Amniotic epithelial cell (primary cell): ENCODE data around the gene FABP2.
"Not testable (repeated sequence)": the region's sequence is repeated elsewhere in the genome, so short reads cannot be mapped to it uniquely, and the experiment has no call there.

Experiments used
- DNase-seq: peaks from one replicate; pipeline ENCODE4 v3.0.0-alpha.2; 2010; ENCODE audit warnings: low read depth

FABP2 gene

DNA sequence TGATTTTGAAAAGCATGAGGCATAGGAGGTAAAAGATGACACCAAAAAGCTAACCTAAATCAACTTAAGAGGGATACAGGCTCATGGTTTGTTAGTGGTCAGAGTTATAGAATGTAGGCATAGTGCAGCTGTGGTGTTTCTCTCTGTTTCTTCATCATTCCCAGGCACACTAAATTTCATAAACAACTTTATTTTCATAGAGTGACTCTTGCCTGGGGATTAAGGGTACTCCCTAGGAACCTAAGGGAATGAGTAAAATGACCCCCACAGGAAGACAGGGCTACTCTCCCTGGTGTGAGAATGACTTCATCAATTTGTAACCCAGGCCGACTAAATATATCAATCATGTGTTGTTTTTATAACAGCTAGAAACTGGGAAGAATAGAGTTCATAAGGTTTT lies 11.1 kb downstream of the FABP2 start:
- peak; percentile 43 for DNase-seq

DNA sequence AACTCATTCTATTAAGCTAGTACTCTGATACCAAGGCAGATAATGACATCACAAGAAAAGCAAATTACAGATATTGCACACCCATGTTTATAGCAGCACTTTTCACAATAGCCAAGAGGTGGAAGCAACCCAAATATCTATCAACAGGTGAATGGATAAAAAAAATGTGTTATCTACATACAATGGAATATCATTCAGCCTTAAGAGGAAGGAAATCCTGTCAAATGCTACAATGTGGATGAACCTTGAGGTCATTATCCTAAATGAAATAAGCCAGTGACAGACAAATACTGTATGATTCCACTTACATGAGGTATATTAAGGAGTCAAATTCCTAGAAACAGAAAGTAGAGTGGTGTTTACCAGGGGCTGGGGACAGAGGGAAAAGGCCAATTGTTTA lies 14.3 kb downstream of the FABP2 start:
- no peak for DNase-seq

DNA sequence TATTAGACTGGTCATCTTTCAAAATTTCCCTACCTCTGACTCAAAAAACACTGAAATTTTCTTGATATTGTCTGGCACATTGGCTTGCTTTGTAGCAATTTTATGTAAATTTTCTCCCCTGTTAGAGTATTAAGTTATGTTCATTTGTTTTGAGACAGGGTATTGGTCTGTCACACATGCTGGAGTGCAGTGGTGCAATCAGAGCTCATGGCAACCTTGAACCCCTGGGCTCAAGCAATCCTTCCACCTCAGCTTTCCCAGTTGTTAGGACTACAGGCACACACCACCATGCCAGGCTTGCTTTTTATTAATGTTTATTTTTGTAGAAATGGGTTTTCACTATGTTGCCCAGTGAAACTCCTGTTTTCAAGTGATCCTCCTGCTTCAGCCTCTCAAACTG lies 17.5 kb downstream of the FABP2 start:
- no peak for DNase-seq

DNA sequence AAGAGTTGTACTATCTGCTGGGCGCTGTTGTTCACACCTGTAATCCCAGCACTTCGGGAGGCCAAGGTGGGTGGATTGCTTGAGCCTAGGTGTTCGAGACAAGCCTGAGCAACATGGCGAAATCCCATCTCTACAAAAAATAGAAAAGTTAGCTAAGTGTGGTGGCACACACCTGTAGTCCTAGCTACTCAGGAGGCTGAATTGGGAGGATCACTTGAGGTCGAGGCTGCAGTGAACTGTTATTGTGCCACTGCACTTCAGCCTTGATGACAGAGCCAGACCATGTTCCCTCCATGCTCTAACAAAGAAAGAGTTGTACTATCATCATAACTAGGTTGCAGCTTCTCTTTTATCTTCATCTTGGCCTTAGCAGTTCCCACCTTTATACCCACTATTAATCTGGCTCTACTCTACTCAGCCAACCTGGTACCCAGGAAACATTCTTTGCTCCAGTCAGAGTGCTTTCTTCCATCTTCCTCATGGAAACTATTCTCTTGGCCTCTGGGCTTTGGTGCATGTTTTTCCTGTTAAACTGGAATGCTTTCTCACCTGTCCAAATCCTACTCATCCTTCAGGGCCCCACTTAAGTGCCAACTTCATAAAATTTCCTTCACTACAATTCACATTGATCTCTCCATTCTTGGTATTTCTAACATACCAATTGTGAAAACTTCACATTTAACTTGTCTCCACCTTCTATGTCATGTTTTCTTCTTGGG lies 18.2 kb downstream of the FABP2 start:
- DNase-seq: no peak

DNA sequence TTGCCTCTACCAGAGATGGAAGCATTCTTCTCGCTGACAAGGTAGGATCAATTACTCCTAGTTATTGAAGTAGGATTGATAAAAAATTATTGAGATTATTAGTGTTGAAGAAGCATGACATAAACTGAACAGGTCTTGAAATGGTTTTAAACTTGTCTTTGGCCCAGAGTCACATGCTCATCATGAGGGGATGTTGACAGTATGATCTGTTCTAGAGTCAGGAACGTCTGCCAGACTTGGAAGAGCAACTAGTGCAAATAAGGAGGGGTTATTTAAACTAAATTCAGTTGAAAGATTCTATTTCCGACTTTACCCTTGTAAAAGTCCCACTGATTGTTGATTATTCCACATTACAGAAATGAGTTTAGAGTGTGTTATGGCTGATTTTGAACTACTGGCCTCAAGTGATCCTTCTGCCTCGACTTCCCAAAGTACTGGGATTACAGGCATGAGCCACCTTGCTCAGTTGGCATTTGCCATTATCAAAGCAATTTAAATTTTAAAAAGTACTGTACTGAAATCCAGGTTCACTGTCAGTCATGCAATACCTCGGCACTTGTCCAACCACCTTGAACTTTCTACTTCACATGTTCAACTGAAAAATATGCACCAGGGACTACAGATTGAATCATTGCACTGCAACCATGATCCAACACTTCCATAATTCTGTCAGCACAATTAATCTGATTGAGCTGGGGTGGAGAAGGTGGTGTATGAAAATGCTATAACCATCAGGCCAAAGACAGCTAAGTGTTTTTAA lies 19.7 kb downstream of the FABP2 start:
- no peak for DNase-seq

- DNase-seq: peak; percentile 91
Measured at GRCh38 chr4:119300101-119300978, 21.6 kb downstream of the FABP2 start.

DNA sequence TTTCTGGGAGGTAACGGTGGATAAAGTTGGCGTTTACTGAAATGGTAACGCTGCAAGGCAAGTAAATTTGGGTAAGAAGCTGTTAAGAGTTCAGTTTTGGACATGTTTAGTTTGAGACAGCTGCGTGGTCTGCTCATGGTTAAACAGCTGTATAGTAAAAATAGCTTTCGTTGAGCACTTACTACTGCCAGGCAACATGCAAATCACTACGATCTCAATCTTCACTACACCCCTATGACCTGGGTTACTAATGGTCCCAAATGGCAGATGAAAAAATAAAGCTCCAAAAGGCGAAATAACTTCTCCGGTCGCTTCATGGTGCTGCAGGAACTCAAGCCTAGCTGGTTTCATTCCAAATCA lies 22.2 kb downstream of the FABP2 start:
- no peak for DNase-seq

- DNase-seq: peak; percentile 32
Measured at GRCh38 chr4:119299260-119299671, 22.7 kb downstream of the FABP2 start.

DNA sequence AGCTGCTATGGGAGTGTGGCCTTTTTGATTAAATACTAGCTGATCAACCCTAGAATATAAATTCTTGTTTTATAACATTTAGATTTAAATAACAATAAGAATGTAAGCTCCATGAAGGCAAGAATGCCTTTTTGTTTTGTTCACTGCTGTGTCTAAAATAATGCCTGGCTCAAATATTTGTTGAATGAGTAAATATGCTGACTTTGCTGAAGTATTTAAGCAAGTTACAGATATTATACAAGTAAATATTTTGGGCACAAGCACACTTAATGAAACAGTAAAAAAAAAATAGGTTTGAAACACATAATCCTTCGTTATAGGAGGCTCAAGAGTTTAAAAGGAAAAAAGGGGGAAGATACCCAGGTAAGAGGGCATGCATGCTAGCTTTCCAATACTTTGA lies 24.1 kb downstream of the FABP2 start:
- no peak for DNase-seq

- no peak for DNase-seq
Measured at GRCh38 chr4:119296356-119296755, 25.6 kb downstream of the FABP2 start.

DNA sequence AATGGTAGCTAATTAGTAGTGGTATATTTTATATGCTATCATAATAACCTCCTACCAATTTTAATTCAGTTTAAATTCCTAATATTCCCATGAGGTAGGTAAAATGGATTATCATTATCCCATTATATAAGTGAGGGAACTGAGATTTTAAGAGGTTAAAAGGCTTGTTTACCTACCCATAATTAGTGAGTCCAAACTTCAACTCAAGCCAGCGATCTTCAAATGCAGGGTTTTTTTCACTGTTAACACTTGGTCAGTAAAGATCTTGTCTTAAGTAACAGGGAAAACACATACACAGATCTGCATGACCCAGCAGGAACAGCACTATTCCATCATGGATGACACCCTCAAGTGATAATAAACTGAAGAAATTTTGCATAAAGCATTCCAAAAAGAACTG lies 31.3 kb downstream of the FABP2 start:
- no peak for DNase-seq

GRCh38 chr4:119289313-119289712 lies 32.6 kb downstream of the FABP2 start:
- no peak for DNase-seq

DNA sequence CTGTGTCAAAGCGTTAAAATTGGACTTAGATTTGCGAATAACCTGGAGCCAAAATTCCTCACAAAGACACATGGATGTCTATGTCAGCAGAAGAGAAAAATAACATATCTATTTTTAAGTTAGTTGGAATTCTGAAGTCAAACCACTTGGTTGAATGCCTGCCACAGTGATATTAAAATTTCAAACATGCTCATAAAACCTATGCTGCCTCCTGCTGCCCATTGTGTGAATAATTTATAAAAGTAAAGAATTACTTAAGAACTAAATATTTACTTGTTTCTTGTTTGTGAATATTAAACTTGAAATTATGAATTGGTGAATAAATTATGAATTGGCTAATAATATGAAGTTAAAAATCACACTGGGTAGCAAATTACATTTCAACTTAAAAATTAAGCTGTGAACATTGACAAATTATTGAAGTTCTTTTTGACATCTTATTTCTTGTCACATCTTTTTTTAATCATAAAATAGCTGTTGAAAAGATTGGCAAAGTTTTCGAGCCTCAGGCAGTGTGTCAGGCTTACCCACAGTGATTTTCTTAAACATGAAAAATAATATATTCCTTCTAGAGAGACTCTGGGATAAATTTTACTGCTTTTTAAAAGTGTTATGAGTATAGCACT lies 35.4 kb downstream of the FABP2 start:
- peak; percentile 79 for DNase-seq

DNA sequence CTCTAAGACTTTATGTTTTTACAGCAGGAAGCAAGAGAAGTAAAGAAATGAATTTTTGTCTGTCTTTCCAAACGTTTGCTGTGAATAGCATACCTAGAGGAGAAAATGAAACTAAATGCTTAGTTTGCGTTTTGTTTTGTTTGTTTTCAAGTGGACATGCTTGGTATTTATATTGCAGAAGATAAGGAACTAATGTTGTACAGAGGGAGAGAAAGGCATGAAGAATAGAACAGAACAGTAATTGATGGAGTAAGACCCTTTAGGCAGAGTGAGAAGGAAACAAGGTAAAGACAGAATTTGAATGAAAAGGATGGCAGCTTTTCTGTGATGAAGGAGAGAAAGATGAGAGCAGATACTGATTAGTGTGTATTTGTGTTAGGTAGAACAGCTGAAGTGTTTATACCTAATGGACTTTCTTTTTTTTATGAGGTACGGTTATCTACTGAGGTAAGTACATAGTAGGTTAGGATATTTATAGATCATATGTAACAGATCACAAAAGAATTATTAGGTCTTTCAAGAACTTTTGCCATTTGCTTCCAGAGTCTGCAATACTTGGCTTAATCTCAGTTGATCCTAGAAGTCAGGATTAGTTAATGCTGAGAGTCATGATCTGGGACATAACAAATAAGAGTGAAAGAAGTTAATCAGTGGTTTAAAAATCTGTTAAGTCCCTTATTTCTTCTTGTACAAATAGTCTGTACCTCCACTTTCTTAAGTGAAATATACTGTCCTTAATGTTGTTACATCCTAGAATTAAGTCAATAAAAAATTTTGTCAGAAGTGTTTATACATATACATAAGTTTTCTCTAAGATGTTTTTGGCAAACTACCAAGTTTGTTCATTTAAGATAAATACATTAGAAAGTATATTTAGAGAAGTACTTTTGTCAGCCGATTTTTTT lies 36.8 kb downstream of the FABP2 start:
- DNase-seq: peak; percentile 59

GRCh38 chr4:119281393-119281792 lies 40.5 kb downstream of the FABP2 start:
- DNase-seq: no peak

- not testable (repeated sequence) for DNase-seq
Measured at GRCh38 chr4:119279945-119280344, 42.0 kb downstream of the FABP2 start.

DNA sequence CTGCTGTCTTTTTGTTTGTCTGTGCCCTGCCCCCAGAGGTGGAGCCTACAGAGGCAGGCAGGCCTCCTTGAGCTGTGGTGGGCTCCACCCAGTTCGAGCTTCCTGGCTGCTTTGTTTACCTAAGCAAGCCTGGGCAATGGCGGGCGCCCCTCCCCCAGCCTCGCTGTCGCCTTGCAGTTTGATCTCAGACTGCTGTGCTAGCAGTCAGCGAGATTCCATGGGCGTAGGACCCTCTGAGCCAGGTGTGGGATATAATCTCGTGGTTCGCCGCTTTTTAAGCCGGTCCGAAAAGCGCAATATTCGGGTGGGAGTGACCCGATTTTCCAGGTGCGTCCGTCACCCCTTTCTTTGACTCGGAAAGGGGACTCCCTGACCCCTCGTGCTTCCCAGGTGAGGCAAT lies 42.4 kb downstream of the FABP2 start:
- DNase-seq: not testable (repeated sequence)

DNA sequence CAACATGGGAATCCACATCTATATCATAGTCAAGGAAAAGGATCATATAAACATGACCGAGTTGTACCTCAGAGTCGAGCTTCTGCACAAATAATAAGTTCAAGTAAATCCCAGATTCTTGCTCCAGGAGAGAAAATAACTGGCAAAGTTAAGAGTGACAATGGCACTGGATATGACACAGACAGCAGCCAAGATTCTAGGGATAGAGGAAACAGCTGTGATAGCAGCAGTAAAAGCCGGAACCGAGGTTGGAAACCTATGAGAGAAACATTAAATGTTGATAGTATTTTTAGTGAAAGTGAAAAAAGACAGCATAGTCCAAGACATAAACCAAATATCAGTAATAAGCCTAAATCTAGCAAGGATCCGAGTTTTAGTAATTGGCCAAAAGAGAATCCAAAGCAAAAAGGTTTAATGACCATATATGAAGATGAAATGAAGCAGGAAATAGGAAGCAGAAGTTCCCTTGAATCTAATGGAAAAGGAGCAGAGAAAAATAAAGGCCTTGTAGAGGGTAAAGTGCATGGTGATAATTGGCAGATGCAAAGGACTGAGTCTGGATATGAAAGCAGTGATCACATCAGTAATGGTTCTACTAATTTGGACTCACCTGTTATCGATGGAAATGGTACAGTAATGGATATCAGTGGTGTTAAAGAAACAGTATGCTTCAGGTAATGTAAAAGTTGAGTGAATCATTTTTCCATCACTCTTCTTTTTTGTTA lies 50.4 kb downstream of the FABP2 start:
- DNase-seq: no peak

DNA sequence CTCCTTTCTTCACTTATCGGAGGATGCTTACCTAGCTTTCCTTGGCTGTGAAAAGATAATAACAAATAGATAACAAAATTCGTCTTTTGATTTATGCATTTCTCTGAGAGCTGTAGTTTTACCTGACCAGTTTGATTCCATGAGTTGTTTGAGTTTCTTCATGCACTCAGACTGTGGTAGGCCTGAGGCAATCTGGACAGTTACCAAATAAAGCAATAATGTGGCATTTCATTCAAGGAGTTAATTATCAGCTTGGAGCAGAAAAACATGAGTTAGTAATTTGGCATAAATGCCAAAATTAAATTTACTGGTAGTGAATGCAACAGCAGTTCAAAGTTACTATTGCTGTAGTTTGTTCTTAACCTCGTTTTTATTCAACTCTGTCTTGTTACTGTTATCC lies 53.5 kb downstream of the FABP2 start:
- no peak for DNase-seq
